Ramos (cell line): ENCODE data around the gene VWA5B2.

Experiments
- in situ Hi-C: fragments of 300-500 bp; cut with MboI; formaldehyde crosslinking; loops from one replicate; pipeline ENCODE4 v1.14.3; 2022; ENCODE audit warnings: low sequenced_read_pairs; ENCODE audit not compliant: unreplicated experiment

Gene VWA5B2

DNA sequence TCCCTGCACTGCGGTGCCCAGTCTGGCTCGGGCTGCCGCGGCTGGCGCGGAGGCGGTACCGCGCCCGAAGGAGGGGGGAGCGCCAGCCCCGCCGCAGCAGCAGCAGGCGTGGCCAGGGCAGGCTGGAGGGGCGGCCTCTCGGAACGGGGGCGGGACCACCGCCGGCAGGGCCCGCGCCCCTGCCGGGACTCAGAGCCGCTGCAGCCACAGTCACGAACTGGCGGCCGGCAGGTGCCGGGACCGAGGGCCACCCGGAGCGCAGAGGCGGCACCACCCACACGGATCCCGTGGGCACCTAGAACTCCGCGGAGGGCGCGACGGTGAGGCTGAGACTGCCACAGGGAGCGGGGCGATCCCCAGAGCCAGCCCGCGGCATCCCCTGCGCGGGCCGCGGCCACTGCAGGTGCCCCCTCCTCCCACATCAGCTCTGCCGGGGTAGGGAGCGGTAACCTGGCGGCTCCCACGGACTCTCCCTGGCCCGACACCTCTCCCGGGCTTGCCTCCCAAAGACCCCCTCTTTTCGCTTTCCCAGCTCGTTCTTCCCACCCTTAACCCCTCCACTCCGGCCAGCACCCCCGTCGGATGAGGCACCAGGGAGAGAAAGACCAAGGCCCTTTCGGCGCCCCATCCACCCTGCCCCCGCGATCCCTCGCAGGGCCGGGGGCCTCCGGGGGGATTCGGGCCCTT is at the start of gene VWA5B2:
Gene VWA5B2, plus strand, starts transcription at position 192 of the 687 bp plus-strand sequence. CDS start 944 bp downstream, outside the sequence.
- in situ Hi-C loops, result loop anchor here (5.0 kb wide), 1 partner anchor 53 kb away; no protein-coding TSS in a partner anchor

DNA sequence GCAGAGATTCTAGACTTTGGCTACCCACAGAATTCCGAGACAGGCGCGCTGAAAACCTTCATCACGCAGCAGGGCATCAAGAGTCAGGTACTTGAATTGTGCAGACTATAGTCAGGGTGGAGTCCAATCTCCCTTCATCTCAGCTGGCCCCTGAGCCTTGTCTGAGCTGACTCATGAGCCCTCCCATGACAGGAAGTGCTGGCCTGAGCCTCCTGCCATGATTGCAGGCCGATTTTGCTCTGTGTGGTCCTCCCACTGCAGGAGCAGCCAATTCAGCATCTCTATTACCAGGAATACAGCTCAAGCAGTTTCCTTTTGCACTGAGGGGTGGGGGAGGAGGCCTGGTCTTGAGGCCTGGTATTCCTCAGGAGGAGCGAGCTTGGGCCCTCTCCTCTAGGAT is 49.2 kb upstream of the VWA5B2 start:
- in situ Hi-C loops, result no loop called here

GRCh38 chr3:184181596-184181995 is 47.8 kb upstream of the VWA5B2 start:
- in situ Hi-C loops, result no loop called here

GRCh38 chr3:184183679-184184078 is 45.7 kb upstream of the VWA5B2 start:
- in situ Hi-C loops, result no loop called here

DNA sequence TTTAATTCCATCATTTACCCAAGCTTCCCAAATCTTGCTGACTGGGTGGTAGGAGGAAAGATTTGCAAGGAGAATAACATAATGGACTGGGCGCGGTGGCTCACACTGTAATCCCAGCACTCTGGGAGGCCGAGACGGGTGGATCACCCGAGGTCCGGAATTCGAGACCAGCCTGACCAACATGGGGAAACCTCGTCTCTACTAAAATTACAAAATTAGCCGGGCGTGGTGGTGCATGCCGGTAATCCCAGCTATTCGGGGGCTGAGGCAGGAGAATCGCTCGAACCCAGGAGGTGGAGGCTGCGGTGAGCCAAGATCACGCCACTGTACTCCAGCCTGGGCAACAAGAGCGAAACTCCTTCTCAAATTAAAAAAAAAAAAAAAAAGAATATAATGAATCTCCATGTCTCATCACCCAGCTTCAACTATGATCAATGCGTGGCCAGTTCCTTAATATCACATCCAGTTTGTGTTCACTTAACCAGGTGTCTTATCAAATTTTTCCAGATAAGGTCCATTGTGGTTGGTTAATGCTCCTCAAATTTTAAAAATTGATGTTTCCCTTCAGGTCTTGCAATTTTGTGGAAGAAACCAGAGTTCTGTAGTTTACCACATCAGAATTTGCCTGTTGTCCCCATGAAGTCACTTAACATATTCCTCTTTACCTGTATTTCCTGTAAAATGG is 44.7 kb upstream of the VWA5B2 start:
- in situ Hi-C loops, result no loop called here

- in situ Hi-C loops, result no loop called here
Measured at GRCh38 chr3:184185461-184186183, 43.8 kb upstream of the VWA5B2 start.

- in situ Hi-C loops, result no loop called here
Measured at GRCh38 chr3:184186184-184186901, 43.0 kb upstream of the VWA5B2 start, which contains the start of gene ABCF3. TSS of gene ABCF3 (plus strand) at chr3:184186199. CDS start at chr3:184186208, 9 bp downstream.

DNA sequence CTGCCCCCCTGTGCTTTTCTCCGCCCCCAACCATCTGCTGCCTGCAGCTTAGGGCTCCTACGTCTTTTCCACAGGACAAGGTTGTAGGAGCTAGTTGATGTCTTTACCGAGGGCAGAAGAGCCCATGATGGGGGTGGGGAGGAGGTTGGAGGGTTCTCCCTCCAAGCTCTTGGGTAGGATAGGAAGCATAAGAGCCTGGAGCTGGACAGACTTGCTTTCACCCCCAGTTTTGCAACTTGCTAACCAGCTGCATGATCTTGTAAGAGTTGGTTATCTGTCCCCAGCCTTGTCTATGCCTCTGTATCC is 42.5 kb upstream of the VWA5B2 start:
- in situ Hi-C loops, result no loop called here

DNA sequence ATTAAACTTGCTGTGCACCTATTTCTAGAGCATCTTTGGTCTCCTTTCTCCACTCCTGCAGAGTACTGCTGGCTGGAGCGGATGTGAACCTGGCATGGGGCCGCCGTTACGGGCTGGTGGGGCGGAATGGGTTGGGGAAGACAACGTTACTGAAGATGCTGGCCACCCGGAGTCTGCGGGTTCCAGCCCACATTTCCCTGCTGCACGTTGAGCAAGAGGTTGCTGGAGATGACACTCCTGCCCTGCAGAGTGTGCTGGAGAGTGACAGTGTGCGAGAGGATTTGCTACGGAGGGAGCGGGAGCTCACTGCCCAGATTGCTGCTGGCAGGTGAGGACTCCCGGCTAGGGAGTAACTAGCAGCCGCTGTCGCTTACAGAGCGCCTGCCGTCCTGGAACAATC is 41.3 kb upstream of the VWA5B2 start:
- in situ Hi-C loops, result no loop called here

- in situ Hi-C loops, result no loop called here
Measured at GRCh38 chr3:184189421-184189820, 40.0 kb upstream of the VWA5B2 start.

- in situ Hi-C loops, result no loop called here
Measured at GRCh38 chr3:184192889-184193288, 36.5 kb upstream of the VWA5B2 start.

- in situ Hi-C loops, result no loop called here
Measured at GRCh38 chr3:184193991-184194539, 35.3 kb upstream of the VWA5B2 start.

DNA sequence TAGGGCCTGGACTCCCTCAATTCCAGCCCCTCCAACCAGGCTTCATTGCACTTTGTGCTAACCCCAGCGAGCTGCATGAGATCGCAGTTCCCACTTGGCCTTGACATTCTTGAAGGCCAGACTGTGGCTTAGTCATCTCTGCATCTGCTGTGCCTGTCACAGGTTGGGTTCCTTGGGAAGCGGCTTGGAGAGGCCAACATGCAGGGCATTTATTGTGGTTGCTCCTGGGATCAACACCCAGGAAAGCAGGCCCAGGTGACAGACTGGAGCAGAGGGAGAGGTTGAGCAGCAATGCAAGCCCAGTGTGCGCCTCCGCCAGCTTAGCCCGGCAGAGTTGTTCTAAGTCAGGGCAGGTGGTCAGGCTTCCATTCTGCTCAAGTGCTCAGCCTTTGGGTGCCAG is 32.8 kb upstream of the VWA5B2 start:
- in situ Hi-C loops, result no loop called here

DNA sequence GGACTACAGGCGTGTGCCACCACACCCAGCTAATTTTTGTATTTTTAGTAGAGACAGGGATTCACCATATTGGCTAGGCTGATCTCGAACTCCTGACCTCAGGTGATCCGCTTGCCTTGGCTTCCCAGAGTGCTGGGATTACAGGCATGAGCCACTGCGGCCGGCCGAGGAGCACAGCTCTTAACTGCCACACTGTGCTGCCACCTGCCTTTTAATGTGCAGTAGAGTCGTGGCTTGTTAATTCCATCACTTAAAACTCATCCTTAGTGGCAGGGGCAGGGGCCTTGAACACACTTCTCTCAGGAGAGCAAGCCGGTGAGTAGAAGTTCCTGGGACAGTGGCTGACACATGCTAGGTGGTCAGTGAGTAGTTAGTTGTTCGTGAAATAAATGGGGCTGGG is 30.9 kb upstream of the VWA5B2 start:
- in situ Hi-C loops, result no loop called here

DNA sequence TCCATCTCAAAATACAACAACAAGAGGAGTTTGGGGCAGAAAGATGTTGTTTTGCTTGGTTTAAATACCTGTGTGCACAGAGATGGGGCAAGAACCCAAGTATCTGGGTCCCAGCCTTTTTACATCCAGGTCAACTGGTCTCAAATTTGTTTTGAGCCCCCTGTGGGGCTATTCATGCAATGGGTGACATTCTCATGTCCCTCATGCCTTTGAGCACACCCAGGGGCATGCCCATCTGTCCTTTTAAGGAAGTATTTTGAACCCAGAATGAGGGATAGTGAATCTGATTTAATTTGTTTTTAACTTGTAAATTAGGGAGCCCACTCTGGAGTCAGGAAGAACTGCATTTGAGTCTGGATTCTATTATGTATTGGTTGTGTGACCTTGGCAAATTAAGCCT is 28.6 kb upstream of the VWA5B2 start:
- in situ Hi-C loops, result no loop called here

DNA sequence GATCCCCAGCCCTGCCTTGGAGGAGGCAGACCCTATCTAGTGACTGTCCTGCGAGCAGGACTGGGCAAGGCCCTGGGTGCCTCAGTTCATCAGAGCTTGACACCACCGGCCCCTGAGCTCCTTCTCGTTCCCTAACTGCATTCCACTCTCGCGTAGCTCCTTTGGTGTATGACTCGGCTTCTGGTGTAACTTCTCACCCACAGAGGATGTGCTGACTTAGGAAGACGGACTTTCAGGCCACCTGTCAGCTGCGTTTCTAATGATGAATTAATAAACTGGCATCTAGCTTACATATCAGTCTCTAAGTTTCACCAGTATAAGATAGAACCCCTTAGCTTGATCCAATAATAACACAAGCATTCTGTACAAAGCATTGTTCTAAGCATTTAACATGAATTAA is 25.9 kb upstream of the VWA5B2 start:
- in situ Hi-C loops, result no loop called here

- in situ Hi-C loops, result no loop called here
Measured at GRCh38 chr3:184209146-184209923, 20.1 kb upstream of the VWA5B2 start.

DNA sequence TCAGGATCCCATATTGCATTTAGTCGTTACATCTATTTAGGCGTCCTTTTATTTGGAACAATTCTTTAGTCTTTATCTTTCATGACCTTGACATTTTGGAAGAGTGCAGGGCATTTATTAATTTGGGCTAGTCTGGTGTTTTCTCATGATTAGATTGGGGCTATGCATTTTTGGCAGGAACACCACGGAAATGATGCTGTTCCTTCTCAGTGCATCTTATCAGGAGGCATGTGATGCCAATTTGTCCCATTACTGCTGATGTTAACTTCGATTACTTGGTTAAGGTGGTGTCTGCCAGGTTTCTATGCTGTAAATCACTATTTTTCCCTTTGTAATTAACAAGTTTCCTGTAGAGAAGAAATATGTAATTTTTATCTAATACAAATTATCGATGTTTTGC is 18.1 kb upstream of the VWA5B2 start:
- in situ Hi-C loops, result no loop called here

DNA sequence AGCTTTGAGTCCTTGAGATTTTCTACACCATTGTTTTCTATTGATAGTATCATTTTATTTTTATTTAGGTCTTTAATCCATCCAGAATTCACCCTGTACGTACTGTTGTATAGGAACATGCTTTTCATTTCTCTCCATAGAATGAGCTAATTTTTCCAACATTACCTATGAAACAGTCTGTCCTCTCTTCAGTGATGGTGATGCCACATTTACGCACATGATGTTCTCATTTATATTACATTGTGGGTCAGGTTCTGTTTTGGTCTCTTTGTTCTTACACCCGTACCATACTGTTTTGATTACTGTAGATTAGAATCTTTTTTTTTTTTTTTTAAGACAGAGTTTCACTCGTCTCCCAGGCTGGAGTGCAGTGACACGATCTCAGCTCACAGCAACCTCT is 17.7 kb upstream of the VWA5B2 start:
- in situ Hi-C loops, result no loop called here

GRCh38 chr3:184218814-184219213 is 10.6 kb upstream of the VWA5B2 start:
- in situ Hi-C loops, result no loop called here
